ENCODE measurements around the gene CYP19A1. TPM values are rescaled to one million over a fixed set of nuclear protein-coding genes. Genes with fewer than 3 reads are reported as not detected.

Gene CYP19A1
- total and polyA plus RNA-seq, 10 of the 15 experiments (the other 5 are each of a cell fraction or from before 2014, with no cell fraction given): 0.08 to 1.8 (median 0.70) TPM

DNA sequence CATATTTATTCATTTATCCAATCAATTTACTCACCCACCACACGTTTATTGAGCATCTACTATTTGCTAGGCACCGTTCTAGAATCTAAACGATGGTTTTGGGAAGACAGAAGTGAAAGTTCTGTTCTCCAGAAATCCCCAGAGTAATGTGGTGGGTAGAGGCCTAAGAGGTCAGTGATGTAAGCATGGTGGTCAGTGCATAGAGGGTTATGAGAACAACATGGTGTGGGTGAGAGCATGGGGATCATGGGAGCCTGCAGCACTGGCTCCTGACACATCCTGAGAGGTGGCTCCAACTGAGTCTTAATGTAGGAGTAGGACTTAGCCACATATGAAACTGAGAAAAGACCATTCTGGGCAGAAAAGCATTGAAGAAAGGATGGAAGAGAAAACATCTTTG is 158.4 kb downstream of the CYP19A1 start:
- ChIA-PET SMC1A (ENCODE audit: uncharacterized antibody, unreplicated experiment) (interaction anchor here (0.8 kb wide), 1 partner anchor 173 kb away, joined by 3 read pairs; no protein-coding TSS in a partner anchor), POLR2A (no interaction called here), CTCF (no interaction called here), RAD21 (ENCODE audit: unreplicated experiment) (no interaction called here)
- ATAC-seq (no peak), DNase-seq (ENCODE audit: low read depth, low spot score) (no peak), FAIRE-seq (no peak)
- no peak overlapping the region for H3K4me2 ChIP-seq (ENCODE audit: control insufficient read depth, insufficient read depth)
- no peaks in the 10 kb centered on the region for H3K36me3 ChIP-seq (ENCODE audit: control insufficient read depth in 2 of 2, insufficient read depth in 2 of 2, low read length in 1 of 2)
- no peak overlapping the region for H3K9ac ChIP-seq (ENCODE audit: control insufficient read depth, insufficient read depth, low read length)
- intact Hi-C loops (cut with micrococcal nuclease; ENCODE audit: unreplicated experiment) (no loop called here), in situ Hi-C loops (cut with MboI) (no loop called here)
- no peaks in the 10 kb centered on the region for H4K20me1 ChIP-seq (ENCODE audit: control insufficient read depth, insufficient read depth)
- peaks cover 0 to 3% of the 10 kb centered on the region in 2 experiments; a peak in 1 of 4 replicates for H3K27me3 ChIP-seq (replicated peaks in 1 of 2; ENCODE audit: control insufficient read depth in 2 of 2, insufficient read depth in 2 of 2, low read length in 1 of 2)
- no TSS peak for BruUV-seq (replicated peaks)
- no peaks in the 10 kb centered on the region for H3K79me2 ChIP-seq (ENCODE audit: control insufficient read depth, insufficient read depth, low read length)
- WGBS (ENCODE audit: insufficient coverage, insufficient replicate concordance, low lambda C conversion rate, missing lambda C conversion rate): 4% methylated on average over 3 of the region's 3 CpGs
- no peaks in the 10 kb centered on the region for H3K9me3 ChIP-seq (replicated peaks; ENCODE audit: control insufficient read depth, insufficient read depth, low read length)
- H2AFZ ChIP-seq (ENCODE audit: control insufficient read depth, low read depth, low read length): no peak overlapping the region
- no peak overlapping the region for H3K27ac ChIP-seq (ENCODE audit: control insufficient read depth, insufficient read depth)
- H3K4me3 ChIP-seq: no peak overlapping the region
- TF ChIP-seq, protein P1, sequence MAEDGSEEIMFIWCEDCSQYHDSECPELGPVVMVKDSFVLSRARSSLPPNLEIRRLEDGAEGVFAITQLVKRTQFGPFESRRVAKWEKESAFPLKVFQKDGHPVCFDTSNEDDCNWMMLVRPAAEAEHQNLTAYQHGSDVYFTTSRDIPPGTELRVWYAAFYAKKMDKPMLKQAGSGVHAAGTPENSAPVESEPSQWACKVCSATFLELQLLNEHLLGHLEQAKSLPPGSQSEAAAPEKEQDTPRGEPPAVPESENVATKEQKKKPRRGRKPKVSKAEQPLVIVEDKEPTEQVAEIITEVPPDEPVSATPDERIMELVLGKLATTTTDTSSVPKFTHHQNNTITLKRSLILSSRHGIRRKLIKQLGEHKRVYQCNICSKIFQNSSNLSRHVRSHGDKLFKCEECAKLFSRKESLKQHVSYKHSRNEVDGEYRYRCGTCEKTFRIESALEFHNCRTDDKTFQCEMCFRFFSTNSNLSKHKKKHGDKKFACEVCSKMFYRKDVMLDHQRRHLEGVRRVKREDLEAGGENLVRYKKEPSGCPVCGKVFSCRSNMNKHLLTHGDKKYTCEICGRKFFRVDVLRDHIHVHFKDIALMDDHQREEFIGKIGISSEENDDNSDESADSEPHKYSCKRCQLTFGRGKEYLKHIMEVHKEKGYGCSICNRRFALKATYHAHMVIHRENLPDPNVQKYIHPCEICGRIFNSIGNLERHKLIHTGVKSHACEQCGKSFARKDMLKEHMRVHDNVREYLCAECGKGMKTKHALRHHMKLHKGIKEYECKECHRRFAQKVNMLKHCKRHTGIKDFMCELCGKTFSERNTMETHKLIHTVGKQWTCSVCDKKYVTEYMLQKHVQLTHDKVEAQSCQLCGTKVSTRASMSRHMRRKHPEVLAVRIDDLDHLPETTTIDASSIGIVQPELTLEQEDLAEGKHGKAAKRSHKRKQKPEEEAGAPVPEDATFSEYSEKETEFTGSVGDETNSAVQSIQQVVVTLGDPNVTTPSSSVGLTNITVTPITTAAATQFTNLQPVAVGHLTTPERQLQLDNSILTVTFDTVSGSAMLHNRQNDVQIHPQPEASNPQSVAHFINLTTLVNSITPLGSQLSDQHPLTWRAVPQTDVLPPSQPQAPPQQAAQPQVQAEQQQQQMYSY (CRISPR knock-in tag; IDR thresholded peaks at IDR 0.05): no peak
- TF ChIP-seq FOXK2 (IDR thresholded peaks at IDR 0.05) (no peak), NFYB (IDR thresholded peaks at IDR 0.05; ENCODE audit: insufficient read depth, low read depth, low read length) (no peak), SIX5 (IDR thresholded peaks at IDR 0.05; ENCODE audit: low read depth, low read length, severe bottlenecking) (no peak), ASH2L (IDR thresholded peaks at IDR 0.05; ENCODE audit: borderline replicate concordance, low read depth) (no peak), BMI1 (IDR thresholded peaks at IDR 0.05; ENCODE audit: borderline replicate concordance) (no peak), IRF4 (IDR thresholded peaks at IDR 0.05; ENCODE audit: low read depth, low read length) (no peak), MYC (IDR thresholded peaks at IDR 0.05; ENCODE audit: insufficient read depth, insufficient read length, insufficient replicate concordance, low read length, severe bottlenecking) (no peak), CBX5 (IDR thresholded peaks at IDR 0.05; ENCODE audit: low read depth) (no peak), GATAD2B (conservative IDR thresholded peaks at IDR 0.05; ENCODE audit: low read depth) (no peak), LARP7 (IDR thresholded peaks at IDR 0.05) (no peak)
- no peaks in the 10 kb centered on the region for H3K4me1 ChIP-seq (ENCODE audit: control insufficient read depth, insufficient read depth, low read length)
